RWPE1 (cell line): Measurements from ENCODE around the gene PLA2G2A.

Source experiments
- CTCF ChIA-PET: fragments of 350-600 bp; sonication (Branson Sonifier 250); formaldehyde crosslinking; extraction: SDS; loops from one replicate; lab custom pipeline; 2021; lab: Yijun Ruan, JAX
- POLR2A ChIA-PET: fragments of 400-600 bp; formaldehyde crosslinking; extraction: SDS; loops from one replicate; lab custom pipeline; 2020; ENCODE audit warnings: antibody characterized with exemption; ENCODE audit not compliant: low non-redundant PET; lab: Yijun Ruan, JAX
- DNase-seq: peaks from one replicate; pipeline ENCODE4 v3.0.0; 2012; ENCODE audit warnings: low spot score
- H3K27ac ChIP-seq: fragments of 450-650 bp; 2 replicates; pipeline ENCODE4 v1.5.1; 2017
- CTCF ChIP-seq: fragments of 450-650 bp; conservative IDR thresholded peaks from 2 replicates; pipeline ENCODE4 v1.5.1; 2017; ENCODE audit warnings: low read depth, mild to moderate bottlenecking

PLA2G2A gene

GRCh38 chr1:19979494-19979977 is at the start of gene PLA2G2A:
Gene PLA2G2A, minus strand, starts transcription at chr1:19979618. Its CDS starts 845 bp downstream, at chr1:19978773.
- CTCF ChIA-PET: interaction anchor here (0.6 to 0.8 kb wide), 3 partner anchors 60 to 172 kb away, joined by 3 read pairs; no protein-coding TSS in a partner anchor
- TF ChIP-seq CTCF: no peak
- DNase-seq: no peak
- POLR2A ChIA-PET: no interaction called here
- no peak within 1 kb of the TSS for H3K27ac ChIP-seq

GRCh38 chr1:20028726-20029125 is 49.3 kb upstream of the PLA2G2A start:
- no peak overlapping the region for H3K27ac ChIP-seq
- ChIA-PET POLR2A (no interaction called here), CTCF (interaction anchor here (0.6 kb wide), 1 partner anchor 137 kb away, joined by 3 read pairs; no protein-coding TSS in a partner anchor)
- TF ChIP-seq CTCF: no peak
- no peak for DNase-seq

GRCh38 chr1:20028125-20028524 is 48.7 kb upstream of the PLA2G2A start:
- ChIA-PET CTCF (no interaction called here), POLR2A (no interaction called here)
- no peak for TF ChIP-seq CTCF
- DNase-seq: no peak
- H3K27ac ChIP-seq: no peak overlapping the region

- DNase-seq: no peak
- ChIA-PET POLR2A (no interaction called here), CTCF (no interaction called here)
- no peak overlapping the region for H3K27ac ChIP-seq
- no peak for TF ChIP-seq CTCF
These were observed 38.3 kb upstream of the PLA2G2A start for GRCh38 chr1:20017741-20018140.

GRCh38 chr1:20014153-20014552 is 34.7 kb upstream of the PLA2G2A start:
- ChIA-PET CTCF (no interaction called here), POLR2A (no interaction called here)
- DNase-seq: no peak
- TF ChIP-seq CTCF: no peak
- H3K27ac ChIP-seq: no peak overlapping the region

DNA sequence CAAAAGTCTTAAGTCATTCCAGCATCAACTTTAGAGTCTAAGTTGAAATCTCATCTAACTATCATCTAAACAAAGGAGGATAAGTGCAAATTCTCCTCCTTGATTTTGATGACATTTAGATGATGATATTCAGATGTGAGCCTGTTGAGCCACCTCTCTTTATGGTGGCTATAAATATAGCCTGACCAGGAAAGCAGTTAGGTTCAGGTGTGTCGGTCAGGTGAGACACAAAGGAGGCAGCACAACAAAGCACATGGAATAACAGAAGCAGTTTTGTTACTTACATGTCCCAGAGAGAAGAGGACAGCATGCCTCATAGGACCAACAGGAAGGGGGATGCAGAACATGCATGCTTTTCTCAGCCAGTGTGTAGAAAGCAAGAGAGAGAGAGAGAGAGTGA is 30.6 kb upstream of the PLA2G2A start:
- POLR2A ChIA-PET: no interaction called here
- no peak overlapping the region for H3K27ac ChIP-seq
- DNase-seq: no peak
- no peak for TF ChIP-seq CTCF
- CTCF ChIA-PET: no interaction called here
